ENCODE data around the gene P3H2.

Gene P3H2

DNA sequence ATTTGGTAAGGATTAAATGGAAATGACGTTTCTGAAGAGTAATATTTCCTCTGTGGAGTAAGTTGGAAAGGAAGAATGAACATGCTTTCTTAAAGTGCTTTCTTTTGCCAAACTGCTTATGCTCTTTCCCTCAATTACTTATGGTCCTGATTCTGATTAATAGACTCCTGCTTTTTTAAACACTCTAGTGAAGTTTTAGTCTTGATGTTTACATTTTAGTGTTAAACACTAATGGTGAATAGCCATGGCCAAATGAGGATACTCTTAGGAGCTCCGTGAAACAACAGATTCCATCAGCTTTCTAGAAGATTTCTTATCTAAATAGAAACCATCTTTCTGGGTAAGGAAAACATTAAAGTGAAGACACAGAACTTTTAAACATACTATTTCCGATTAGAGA lies 117.6 kb downstream of the P3H2 start:
- H3K27ac ChIP-seq (ENCODE audit: low read depth, low read length): no peak overlapping the region
- H3K36me3 ChIP-seq (ENCODE audit: insufficient read depth, low read length): no peaks in the 10 kb centered on the region
- no peak overlapping the region for H3K4me3 ChIP-seq (ENCODE audit: low read length)
- 89% methylated on average over 2 of the region's 3 CpGs for WGBS
- no peaks in the 10 kb centered on the region for H3K27me3 ChIP-seq (ENCODE audit: insufficient read depth, low read length)
- no peak overlapping the region for H3K9ac ChIP-seq (ENCODE audit: low read depth, low read length)
- H3K9me3 ChIP-seq (ENCODE audit: insufficient read depth, low read depth, low read length): no peaks in the 10 kb centered on the region
- H3K4me1 ChIP-seq (ENCODE audit: insufficient read depth, low read length): peaks cover 28% of the 10 kb centered on the region

DNA sequence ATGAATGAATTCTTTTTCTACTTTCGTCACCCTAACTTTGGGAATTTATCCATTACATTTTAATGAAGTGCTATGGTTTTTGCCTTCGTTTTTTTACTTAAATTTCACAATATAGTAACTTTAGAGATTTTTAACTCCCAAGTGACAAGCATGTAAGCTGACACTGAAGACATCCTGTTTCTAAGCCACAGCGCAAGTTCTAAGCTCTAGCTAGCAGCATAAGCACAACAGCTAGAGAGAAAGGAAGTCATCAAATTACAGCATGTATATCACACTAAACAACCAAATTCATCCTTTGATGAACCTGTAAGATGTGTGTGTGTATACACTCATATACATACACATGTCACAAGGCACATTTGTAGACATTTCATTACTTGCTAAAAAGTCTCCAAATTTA lies 119.3 kb downstream of the P3H2 start:
- H3K36me3 ChIP-seq (ENCODE audit: insufficient read depth, low read length): no peaks in the 10 kb centered on the region
- 64% methylated on average over 1 of the region's 3 CpGs for WGBS
- no peaks in the 10 kb centered on the region for H3K27me3 ChIP-seq (ENCODE audit: insufficient read depth, low read length)
- peaks cover 28% of the 10 kb centered on the region for H3K4me1 ChIP-seq (ENCODE audit: insufficient read depth, low read length)
- no peaks in the 10 kb centered on the region for H3K9me3 ChIP-seq (ENCODE audit: insufficient read depth, low read depth, low read length)
- no peak overlapping the region for H3K4me3 ChIP-seq (ENCODE audit: low read length)
- H3K27ac ChIP-seq (ENCODE audit: low read depth, low read length): peak overlapping the region; percentile 66
- peak overlapping the region; percentile 5; the same call in 1 of the 2 replicates for H3K9ac ChIP-seq (ENCODE audit: low read depth, low read length)

DNA sequence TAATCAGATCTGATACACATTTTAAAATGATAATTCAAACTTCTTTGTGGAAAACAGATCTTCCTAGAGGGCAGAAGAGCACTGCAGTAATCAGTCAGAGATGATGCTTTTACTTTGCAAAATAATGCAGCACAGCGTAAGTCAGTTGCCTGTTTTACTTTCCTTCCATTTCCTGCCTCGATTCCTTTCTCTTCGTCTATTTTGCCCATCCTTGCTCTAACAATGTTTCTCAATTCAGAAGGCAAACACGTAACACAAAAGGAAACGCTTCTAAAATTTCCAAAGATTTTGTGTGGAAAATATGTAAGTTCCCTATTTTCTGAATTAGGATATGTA lies 119.9 kb downstream of the P3H2 start:
- Histone ChIP-seq H3K9ac (ENCODE audit: low read depth, low read length) (peak overlapping the region; percentile 5; the same call in 1 of the 2 replicates), H3K27ac (ENCODE audit: low read depth, low read length) (peak overlapping the region; percentile 66), H3K4me1 (ENCODE audit: insufficient read depth, low read length) (peaks cover 28% of the 10 kb centered on the region), H3K4me3 (ENCODE audit: low read length) (no peak overlapping the region), H3K9me3 (ENCODE audit: insufficient read depth, low read depth, low read length) (no peaks in the 10 kb centered on the region), H3K27me3 (ENCODE audit: insufficient read depth, low read length) (no peaks in the 10 kb centered on the region), H3K36me3 (ENCODE audit: insufficient read depth, low read length) (no peaks in the 10 kb centered on the region)
- WGBS: 25% methylated on average over 5 of the region's 5 CpGs

DNA sequence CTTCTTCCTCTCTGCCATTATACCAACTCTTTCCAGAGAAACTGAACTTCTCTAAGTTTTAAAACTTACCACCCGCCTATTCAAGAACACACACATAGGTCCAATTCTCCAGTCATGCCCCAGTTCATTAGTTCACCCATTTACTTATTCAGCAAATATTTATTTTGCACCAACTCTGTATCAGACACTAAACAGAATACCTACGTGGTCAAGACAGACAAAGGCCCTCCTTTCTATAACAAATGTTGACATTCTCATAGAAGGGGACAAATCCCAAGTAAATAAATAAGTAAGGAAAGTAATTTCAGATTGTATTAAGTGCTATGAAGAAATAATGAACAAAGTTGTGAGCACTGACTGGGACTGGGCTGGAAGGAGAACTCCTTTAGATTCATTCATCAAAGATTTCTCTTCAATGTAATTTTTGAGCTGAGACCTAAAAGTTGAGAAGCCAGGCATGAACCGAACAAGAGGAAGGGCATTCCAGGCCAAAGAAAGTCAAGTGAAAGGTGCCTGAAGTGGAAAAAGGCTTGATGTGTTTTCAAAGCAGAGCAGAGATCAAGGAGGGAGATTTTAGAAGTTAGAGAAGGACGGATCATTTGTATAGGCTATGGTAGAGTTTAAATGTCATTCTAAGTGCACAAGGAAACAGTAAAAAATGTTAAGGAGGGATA lies 120.4 kb downstream of the P3H2 start:
- Histone ChIP-seq H3K36me3 (ENCODE audit: insufficient read depth, low read length) (no peaks in the 10 kb centered on the region), H3K27ac (ENCODE audit: low read depth, low read length) (peak overlapping the region; percentile 66), H3K27me3 (ENCODE audit: insufficient read depth, low read length) (no peaks in the 10 kb centered on the region), H3K9me3 (ENCODE audit: insufficient read depth, low read depth, low read length) (no peaks in the 10 kb centered on the region), H3K4me3 (ENCODE audit: low read length) (no peak overlapping the region), H3K4me1 (ENCODE audit: insufficient read depth, low read length) (peaks cover 33% of the 10 kb centered on the region), H3K9ac (ENCODE audit: low read depth, low read length) (0 out of 2 replicates have a peak overlapping the region, but pooled peaks have one; percentile 5)
- 70% methylated on average over 4 of the region's 4 CpGs for WGBS

DNA sequence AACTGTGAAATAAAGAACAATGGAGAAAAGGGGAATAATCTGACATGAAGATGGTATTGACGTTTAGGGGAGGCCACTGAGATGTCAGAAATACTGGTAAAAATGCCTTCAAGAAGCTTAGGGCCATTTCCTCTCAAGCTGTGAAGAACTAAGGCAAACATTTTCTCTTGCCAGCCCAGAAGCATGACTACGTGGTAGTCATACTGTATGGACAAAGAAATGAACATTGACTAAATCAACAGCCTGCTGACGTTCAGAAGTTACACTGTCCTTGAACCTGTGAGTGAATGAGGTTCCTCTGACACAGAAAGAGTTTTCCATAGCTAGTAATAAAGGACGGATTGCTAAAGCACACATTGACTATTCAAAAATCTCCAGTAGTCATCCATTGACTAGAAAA lies 121.0 kb downstream of the P3H2 start:
- Histone ChIP-seq H3K4me1 (ENCODE audit: insufficient read depth, low read length) (peaks cover 40% of the 10 kb centered on the region), H3K9ac (ENCODE audit: low read depth, low read length) (no peak overlapping the region), H3K4me3 (ENCODE audit: low read length) (no peak overlapping the region), H3K9me3 (ENCODE audit: insufficient read depth, low read depth, low read length) (no peaks in the 10 kb centered on the region), H3K36me3 (ENCODE audit: insufficient read depth, low read length) (no peaks in the 10 kb centered on the region), H3K27me3 (ENCODE audit: insufficient read depth, low read length) (no peaks in the 10 kb centered on the region), H3K27ac (ENCODE audit: low read depth, low read length) (peak overlapping the region; percentile 66; the same call in 1 of the 2 replicates)
- WGBS: 83% methylated on average over 4 of the region's 4 CpGs

DNA sequence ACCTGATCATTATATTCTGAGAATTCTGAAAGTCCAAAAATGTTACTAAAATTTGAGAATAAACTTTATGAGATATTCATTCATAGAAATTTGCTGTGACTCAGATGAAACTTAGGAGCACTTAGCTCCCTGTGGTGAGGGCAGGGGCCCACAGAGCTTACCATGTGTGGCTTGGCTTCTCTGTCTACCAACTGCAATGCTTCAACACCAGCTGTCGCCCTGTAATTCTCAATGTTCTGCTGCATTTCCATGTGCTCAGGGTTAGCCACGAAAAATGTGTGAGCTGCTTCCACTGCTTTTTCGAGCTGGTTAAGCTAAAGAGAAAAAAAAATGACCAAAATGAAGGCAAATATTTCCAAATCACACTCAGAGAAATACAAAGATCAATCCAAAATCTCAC lies 125.6 kb downstream of the P3H2 start:
- H3K27ac ChIP-seq (ENCODE audit: low read depth, low read length): 0 out of 2 replicates have a peak overlapping the region, but pooled peaks have one; percentile 15
- peak overlapping the region; percentile 42; the same call in 1 of the 2 replicates for H3K9ac ChIP-seq (ENCODE audit: low read depth, low read length)
- no peak overlapping the region for H3K4me3 ChIP-seq (ENCODE audit: low read length)
- H3K36me3 ChIP-seq (ENCODE audit: insufficient read depth, low read length): peaks cover 3% of the 10 kb centered on the region; the same call in 1 of the 2 replicates
- peaks cover 39% of the 10 kb centered on the region for H3K4me1 ChIP-seq (ENCODE audit: insufficient read depth, low read length)
- whole genome bisulfite sequencing: 57% methylated on average over 3 of the region's 3 CpGs
- H3K27me3 ChIP-seq (ENCODE audit: insufficient read depth, low read length): no peaks in the 10 kb centered on the region
- H3K9me3 ChIP-seq (ENCODE audit: insufficient read depth, low read depth, low read length): no peaks in the 10 kb centered on the region

DNA sequence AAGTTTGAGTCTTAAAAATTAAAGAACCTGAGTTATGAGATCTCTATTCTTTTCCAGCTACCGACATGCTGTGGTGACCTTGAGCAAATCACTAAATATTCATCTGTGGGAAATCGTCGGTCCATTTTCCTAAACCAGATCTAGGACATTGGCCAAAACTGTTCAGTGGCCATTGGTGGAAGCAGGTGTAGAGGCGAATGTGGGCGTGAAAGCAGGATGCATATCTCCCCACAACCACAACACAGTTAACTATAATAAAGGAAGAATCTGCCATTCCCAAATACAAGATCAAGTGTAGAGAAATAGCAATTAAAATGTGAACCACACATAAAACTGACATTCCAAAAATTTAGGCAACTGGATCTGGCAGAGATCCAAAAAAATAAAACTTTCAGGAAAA lies 129.9 kb downstream of the P3H2 start:
- H3K9ac ChIP-seq (ENCODE audit: low read depth, low read length): no peak overlapping the region
- 96% methylated on average over 5 of the region's 5 CpGs for WGBS
- H3K36me3 ChIP-seq (ENCODE audit: insufficient read depth, low read length): peaks cover 20% of the 10 kb centered on the region; the same call in 1 of the 2 replicates
- no peak overlapping the region for H3K4me3 ChIP-seq (ENCODE audit: low read length)
- H3K27ac ChIP-seq (ENCODE audit: low read depth, low read length): no peak overlapping the region
- H3K9me3 ChIP-seq (ENCODE audit: insufficient read depth, low read depth, low read length): no peaks in the 10 kb centered on the region
- H3K27me3 ChIP-seq (ENCODE audit: insufficient read depth, low read length): no peaks in the 10 kb centered on the region
- peaks cover 46% of the 10 kb centered on the region for H3K4me1 ChIP-seq (ENCODE audit: insufficient read depth, low read length)

DNA sequence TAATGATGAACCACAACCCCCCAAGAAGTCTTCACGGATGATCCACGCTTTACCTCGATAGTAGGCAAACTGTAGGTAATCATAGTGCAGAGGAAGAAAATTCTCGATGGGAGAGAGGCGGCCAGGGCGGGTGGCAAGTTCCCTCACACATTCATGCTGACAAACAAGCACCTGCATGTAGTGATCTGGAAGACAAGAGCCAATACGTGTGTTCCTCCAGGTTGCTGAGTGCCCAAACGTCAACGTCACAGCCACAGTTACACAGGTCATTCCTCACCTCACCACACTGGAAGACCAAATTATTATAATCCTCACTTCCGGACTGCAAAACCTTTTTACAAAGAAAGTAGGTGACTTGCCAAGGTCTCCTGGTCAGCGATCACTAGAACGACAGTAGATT lies 131.8 kb downstream of the P3H2 start:
- 93% methylated on average over 12 of the region's 12 CpGs for WGBS
- Histone ChIP-seq H3K9ac (ENCODE audit: low read depth, low read length) (no peak overlapping the region), H3K4me3 (ENCODE audit: low read length) (no peak overlapping the region), H3K36me3 (ENCODE audit: insufficient read depth, low read length) (peaks cover 20% of the 10 kb centered on the region; the same call in 1 of the 2 replicates), H3K27me3 (ENCODE audit: insufficient read depth, low read length) (no peaks in the 10 kb centered on the region), H3K9me3 (ENCODE audit: insufficient read depth, low read depth, low read length) (no peaks in the 10 kb centered on the region), H3K4me1 (ENCODE audit: insufficient read depth, low read length) (peaks cover 41% of the 10 kb centered on the region), H3K27ac (ENCODE audit: low read depth, low read length) (no peak overlapping the region)

DNA sequence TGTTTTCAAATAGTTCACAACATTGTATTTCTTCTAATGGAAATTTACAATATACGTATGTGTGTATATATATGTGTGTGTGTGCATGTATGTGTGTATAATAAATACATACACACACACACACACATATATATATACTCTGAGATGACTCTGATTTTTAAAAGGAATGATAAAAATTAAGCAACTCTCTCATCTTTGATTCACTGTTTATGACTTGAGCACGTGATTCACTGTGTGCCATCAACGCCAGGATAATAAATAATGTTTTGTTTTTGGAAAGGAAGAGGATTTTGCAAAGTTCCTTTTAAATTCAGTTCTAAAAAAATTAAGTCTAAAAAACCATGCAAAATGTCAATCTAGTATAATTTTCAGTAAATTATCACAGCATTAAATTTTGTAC lies 132.4 kb downstream of the P3H2 start:
- Histone ChIP-seq H3K9me3 (ENCODE audit: insufficient read depth, low read depth, low read length) (no peaks in the 10 kb centered on the region), H3K4me1 (ENCODE audit: insufficient read depth, low read length) (peaks cover 45% of the 10 kb centered on the region), H3K9ac (ENCODE audit: low read depth, low read length) (no peak overlapping the region), H3K27me3 (ENCODE audit: insufficient read depth, low read length) (no peaks in the 10 kb centered on the region), H3K4me3 (ENCODE audit: low read length) (no peak overlapping the region), H3K27ac (ENCODE audit: low read depth, low read length) (no peak overlapping the region), H3K36me3 (ENCODE audit: insufficient read depth, low read length) (peaks cover 20% of the 10 kb centered on the region; the same call in 1 of the 2 replicates)
- 100% methylated on average over 2 of the region's 3 CpGs for WGBS

DNA sequence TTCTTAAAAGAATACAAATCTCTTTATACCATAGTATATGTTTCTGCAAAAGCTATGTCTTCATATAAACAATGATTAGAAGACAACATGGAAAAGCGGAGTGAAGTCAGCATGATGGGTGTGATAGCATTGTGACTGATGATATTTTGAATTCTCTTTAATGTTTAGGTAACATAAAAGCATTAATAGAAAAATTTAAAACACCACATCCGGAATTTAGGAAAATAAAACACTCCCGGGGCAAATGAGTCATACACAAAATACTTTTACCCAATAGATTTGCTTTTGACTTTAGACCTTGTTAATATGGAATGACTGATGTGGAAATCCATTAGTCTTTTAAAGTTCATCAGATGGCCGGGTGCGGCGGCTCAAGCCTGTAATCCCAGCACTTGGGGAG lies 134.7 kb downstream of the P3H2 start:
- Histone ChIP-seq H3K27ac (ENCODE audit: low read depth, low read length) (no peak overlapping the region), H3K9ac (ENCODE audit: low read depth, low read length) (no peak overlapping the region), H3K9me3 (ENCODE audit: insufficient read depth, low read depth, low read length) (no peaks in the 10 kb centered on the region)

DNA sequence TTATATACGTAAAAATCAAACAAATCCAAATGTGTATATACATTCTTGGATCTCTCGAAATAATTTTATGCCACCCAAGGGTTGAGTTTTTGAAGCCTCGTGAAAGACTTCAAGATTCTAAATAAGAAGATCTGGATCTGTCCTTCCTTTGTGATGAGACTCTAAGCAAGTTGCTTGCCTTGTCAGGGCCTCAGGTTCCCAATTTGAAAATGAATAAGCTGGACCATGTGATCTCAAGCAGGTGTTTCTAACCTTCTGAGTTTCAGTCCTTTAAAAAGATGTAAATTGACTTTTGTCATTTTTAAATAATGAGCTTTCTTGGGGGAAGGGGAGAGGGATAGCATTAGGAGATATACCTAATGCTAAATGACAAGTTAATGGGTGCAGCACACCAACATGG lies 137.1 kb downstream of the P3H2 start:
- peak overlapping the region; percentile 78; the same call in 1 of the 2 replicates for H3K27ac ChIP-seq (ENCODE audit: low read depth, low read length)
- H3K4me3 ChIP-seq (ENCODE audit: low read length): no peak overlapping the region
- H3K9me3 ChIP-seq (ENCODE audit: insufficient read depth, low read depth, low read length): no peaks in the 10 kb centered on the region
- H3K27me3 ChIP-seq (ENCODE audit: insufficient read depth, low read length): no peaks in the 10 kb centered on the region
- WGBS: 76% methylated on average over 3 of the region's 3 CpGs
- H3K9ac ChIP-seq (ENCODE audit: low read depth, low read length): no peak overlapping the region
- H3K4me1 ChIP-seq (ENCODE audit: insufficient read depth, low read length): peaks cover 36% of the 10 kb centered on the region
- peaks cover 20% of the 10 kb centered on the region; the same call in 1 of the 2 replicates for H3K36me3 ChIP-seq (ENCODE audit: insufficient read depth, low read length)

More for the DNA sequence above, 134.7 kb downstream of the P3H2 start:
- Histone ChIP-seq H3K4me3 (ENCODE audit: low read length) (no peak overlapping the region), H3K36me3 (ENCODE audit: insufficient read depth, low read length) (peaks cover 21% of the 10 kb centered on the region; the same call in 1 of the 2 replicates), H3K4me1 (ENCODE audit: insufficient read depth, low read length) (peaks cover 57% of the 10 kb centered on the region), H3K27me3 (ENCODE audit: insufficient read depth, low read length) (no peaks in the 10 kb centered on the region)
- WGBS: over 99% methylated on average over 3 of the region's 6 CpGs
